T1000 (cell line): ENCODE data around the gene ATF7.

Source experiments
- DNase-seq: peaks from one replicate; lab custom pipeline; 2025; ENCODE audit warnings: mixed read lengths; lab: John Stamatoyannopoulos, UW

The ATF7 gene

GRCh38 chr12:53500142-53500775 lies 125.9 kb downstream of the ATF7 start:
- DNase-seq, result no peak

GRCh38 chr12:53499266-53500141 lies 126.7 kb downstream of the ATF7 start, which contains the start of gene MAP3K12:
Gene MAP3K12, minus strand, starts transcription at chr12:53499458. Its CDS starts 12,067 bp downstream, at chr12:53487391.
- peak; percentile 60 for DNase-seq

GRCh38 chr12:53498235-53498630 lies 127.9 kb downstream of the ATF7 start:
- no peak for DNase-seq

- DNase-seq, result no peak
Observed at GRCh38 chr12:53497461-53497860, 128.7 kb downstream of the ATF7 start.

- DNase-seq, result no peak
Observed at GRCh38 chr12:53496752-53497032, 129.5 kb downstream of the ATF7 start.

- no peak for DNase-seq
Observed at GRCh38 chr12:53495903-53496751, 130.1 kb downstream of the ATF7 start.

- DNase-seq, result no peak
Observed at GRCh38 chr12:53493610-53494391, 132.4 kb downstream of the ATF7 start.

GRCh38 chr12:53492830-53493609 lies 133.2 kb downstream of the ATF7 start:
- DNase-seq, result peak; percentile 85

- DNase-seq, result no peak
Observed at GRCh38 chr12:53492188-53492587, 134.0 kb downstream of the ATF7 start.

GRCh38 chr12:53489242-53489864 lies 136.8 kb downstream of the ATF7 start:
- no peak for DNase-seq

- no peak for DNase-seq
Observed at GRCh38 chr12:53486736-53487487, 139.3 kb downstream of the ATF7 start.

- no peak for DNase-seq
Observed at GRCh38 chr12:53485955-53486735, 140.0 kb downstream of the ATF7 start.

- no peak for DNase-seq
Observed at GRCh38 chr12:53484686-53485575, 141.3 kb downstream of the ATF7 start.

GRCh38 chr12:53483979-53484377 lies 142.2 kb downstream of the ATF7 start:
- DNase-seq, result no peak

GRCh38 chr12:53483225-53483978 lies 142.8 kb downstream of the ATF7 start:
- no peak for DNase-seq

GRCh38 chr12:53482626-53483168 lies 143.5 kb downstream of the ATF7 start:
- DNase-seq, result no peak
